Gastroesophageal sphincter (tissue), 2 donors: ENCODE data around the gene PIGP.

ENCODE experiments used
- POLR2A ChIP-seq, 2 donors: fragments of 450-650 bp; IDR thresholded peaks; one replicate each; pipeline ENCODE4 v1.6.1; 2017; ENCODE audit warnings: antibody characterized with exemption in 2 of 2, mild to moderate bottlenecking in 2 of 2, moderate library complexity in 1 of 2
- POLR2AphosphoS5 ChIP-seq: sonication (generic); formaldehyde crosslinking; IDR thresholded peaks from one replicate; pipeline ENCODE4 v1.6.1; 2017; ENCODE audit warnings: antibody characterized with exemption

DNA sequence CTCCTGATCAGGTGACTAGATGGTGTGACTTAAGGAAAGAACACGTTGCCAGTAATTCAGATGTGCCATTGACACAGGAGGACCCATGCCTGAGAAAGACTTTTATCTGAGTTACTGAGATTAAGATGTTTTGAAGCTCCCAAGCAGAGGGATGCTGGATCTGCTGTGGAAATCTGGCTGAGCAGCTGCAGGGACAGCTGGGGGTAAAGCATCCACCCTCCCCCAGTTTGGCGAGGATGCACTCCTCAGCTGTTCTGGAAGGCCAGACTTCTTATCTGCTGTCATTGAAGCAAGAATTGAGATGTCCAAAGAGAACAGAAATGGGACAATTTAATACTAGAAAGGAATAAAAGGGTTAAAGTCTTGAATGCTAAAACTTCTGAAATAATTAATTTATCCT is 25.9 kb upstream of the PIGP start:
- no peak for TF ChIP-seq POLR2AphosphoS5
- TF ChIP-seq POLR2A (IDR thresholded peaks at IDR 0.05) = no peak
